Ovary (tissue), 3 donors: ENCODE data around the gene HES4.

ENCODE experiments used
- CTCF ChIP-seq, 3 donors: fragments of 450-650 bp in 2 of 3; fragments of 200-600 bp in 1 of 3; IDR thresholded peaks; one replicate each; pipeline versions ENCODE4 v1.5.1 to v1.8.0; 2016 to 2022; ENCODE audit warnings: antibody characterized with exemption in 3 of 3, mild to moderate bottlenecking in 1 of 3
- POLR2A ChIP-seq: fragments of 450-650 bp; IDR thresholded peaks from one replicate; pipeline ENCODE4 v1.6.1; 2017; ENCODE audit warnings: antibody characterized with exemption, mild to moderate bottlenecking, moderate library complexity
- donor health status: DM: no; HTN: no; CAD: no.

GRCh38 chr1:1043411-1043810 is 43.5 kb upstream of the HES4 start:
- TF ChIP-seq CTCF (IDR thresholded peaks at IDR 0.05) (no peak), POLR2A (no peak)
